ENCODE data around the gene MYO7B.

The MYO7B gene

GRCh38 chr2:127641133-127641532 lies 105.7 kb downstream of the MYO7B start:
- TF ChIP-seq EZH2 (IDR thresholded peaks at IDR 0.05) (no peak), FOXP2 (optimal IDR thresholded peaks at IDR 0.05; ENCODE audit: control extremely low read depth, extremely low read length, insufficient read depth) (no peak), POLR2AphosphoS5 (IDR thresholded peaks at IDR 0.05; ENCODE audit: borderline replicate concordance, low read depth, low read length) (no peak)
- Histone ChIP-seq H3K4me3 (no peak overlapping the region), H3K9me3 (ENCODE audit: low read depth, low read length) (no peaks in the 10 kb centered on the region), H3K27ac (no peak overlapping the region; the same call in 1 of the 2 replicates), H3K36me3 (ENCODE audit: insufficient read depth, low read length) (no peaks in the 10 kb centered on the region), H3K9ac (ENCODE audit: insufficient read length) (no peak overlapping the region)
- DNase-seq (ENCODE audit: low read depth, low spot score) = no peak

- H3K27ac ChIP-seq = peak overlapping the region; percentile 68
- no peak overlapping the region for H3K4me3 ChIP-seq
- TF ChIP-seq FOXP2 (optimal IDR thresholded peaks at IDR 0.05; ENCODE audit: control extremely low read depth, extremely low read length, insufficient read depth) (no peak), POLR2AphosphoS5 (IDR thresholded peaks at IDR 0.05; ENCODE audit: borderline replicate concordance, low read depth, low read length) (0 out of 2 replicates have a peak, but pooled peaks have one; percentile 15), EZH2 (IDR thresholded peaks at IDR 0.05) (no peak)
- H3K9me3 ChIP-seq (ENCODE audit: low read depth, low read length) = no peaks in the 10 kb centered on the region
- no peaks in the 10 kb centered on the region for H3K36me3 ChIP-seq (ENCODE audit: insufficient read depth, low read length)
- DNase-seq (ENCODE audit: low read depth, low spot score) = no peak
- no peak overlapping the region for H3K9ac ChIP-seq (ENCODE audit: insufficient read length)
Measured at GRCh38 chr2:127641846-127642507, 106.5 kb downstream of the MYO7B start.

GRCh38 chr2:127642706-127643438 lies 107.4 kb downstream of the MYO7B start:
- no peak overlapping the region for H3K4me3 ChIP-seq
- TF ChIP-seq FOXP2 (optimal IDR thresholded peaks at IDR 0.05; ENCODE audit: control extremely low read depth, extremely low read length, insufficient read depth) (no peak), EZH2 (IDR thresholded peaks at IDR 0.05) (no peak), POLR2AphosphoS5 (IDR thresholded peaks at IDR 0.05; ENCODE audit: borderline replicate concordance, low read depth, low read length) (no peak)
- DNase-seq (ENCODE audit: low read depth, low spot score) = no peak
- H3K36me3 ChIP-seq (ENCODE audit: insufficient read depth, low read length) = no peaks in the 10 kb centered on the region
- H3K27ac ChIP-seq = peak overlapping the region; percentile 89
- H3K9me3 ChIP-seq (ENCODE audit: low read depth, low read length) = no peaks in the 10 kb centered on the region
- peak overlapping the region; percentile 11 for H3K9ac ChIP-seq (ENCODE audit: insufficient read length)

GRCh38 chr2:127643439-127644065 lies 108.1 kb downstream of the MYO7B start:
- DNase-seq (ENCODE audit: low read depth, low spot score) = no peak
- H3K9me3 ChIP-seq (ENCODE audit: low read depth, low read length) = no peaks in the 10 kb centered on the region
- H3K9ac ChIP-seq (ENCODE audit: insufficient read length) = peak overlapping the region; percentile 11
- no peak overlapping the region for H3K4me3 ChIP-seq
- peak overlapping the region; percentile 89 for H3K27ac ChIP-seq
- TF ChIP-seq FOXP2 (optimal IDR thresholded peaks at IDR 0.05; ENCODE audit: control extremely low read depth, extremely low read length, insufficient read depth) = no peak
- TF ChIP-seq POLR2AphosphoS5 (IDR thresholded peaks at IDR 0.05; ENCODE audit: borderline replicate concordance, low read depth, low read length) = no peak
- no peak for TF ChIP-seq EZH2 (IDR thresholded peaks at IDR 0.05)
- no peaks in the 10 kb centered on the region for H3K36me3 ChIP-seq (ENCODE audit: insufficient read depth, low read length)

GRCh38 chr2:127644066-127645025 lies 108.9 kb downstream of the MYO7B start:
- H3K36me3 ChIP-seq (ENCODE audit: insufficient read depth, low read length) = no peaks in the 10 kb centered on the region
- H3K9me3 ChIP-seq (ENCODE audit: low read depth, low read length) = no peaks in the 10 kb centered on the region
- TF ChIP-seq POLR2AphosphoS5 (IDR thresholded peaks at IDR 0.05; ENCODE audit: borderline replicate concordance, low read depth, low read length) = no peak
- TF ChIP-seq EZH2 (IDR thresholded peaks at IDR 0.05) = no peak
- no peak for TF ChIP-seq FOXP2 (optimal IDR thresholded peaks at IDR 0.05; ENCODE audit: control extremely low read depth, extremely low read length, insufficient read depth)
- no peak overlapping the region for H3K4me3 ChIP-seq
- no peak overlapping the region for H3K9ac ChIP-seq (ENCODE audit: insufficient read length)
- peak overlapping the region; percentile 11; the same call in 1 of the 2 replicates for H3K27ac ChIP-seq
- no peak for DNase-seq (ENCODE audit: low read depth, low spot score)

GRCh38 chr2:127645026-127645394 lies 109.5 kb downstream of the MYO7B start:
- no peak overlapping the region for H3K4me3 ChIP-seq
- no peak overlapping the region for H3K9ac ChIP-seq (ENCODE audit: insufficient read length)
- peak overlapping the region; percentile 11 for H3K27ac ChIP-seq
- no peaks in the 10 kb centered on the region for H3K9me3 ChIP-seq (ENCODE audit: low read depth, low read length)
- no peaks in the 10 kb centered on the region for H3K36me3 ChIP-seq (ENCODE audit: insufficient read depth, low read length)
- no peak for DNase-seq (ENCODE audit: low read depth, low spot score)
- TF ChIP-seq FOXP2 (optimal IDR thresholded peaks at IDR 0.05; ENCODE audit: control extremely low read depth, extremely low read length, insufficient read depth) = no peak
- TF ChIP-seq POLR2AphosphoS5 (IDR thresholded peaks at IDR 0.05; ENCODE audit: borderline replicate concordance, low read depth, low read length) = no peak
- TF ChIP-seq EZH2 (IDR thresholded peaks at IDR 0.05) = no peak

GRCh38 chr2:127645395-127646291 lies 110.2 kb downstream of the MYO7B start, which contains the start of gene GPR17:
Gene GPR17 (plus strand): TSS chr2:127646153. CDS start chr2:127650736, 4,583 bp downstream.
- DNase-seq (ENCODE audit: low read depth, low spot score) = no peak
- TF ChIP-seq POLR2AphosphoS5 (IDR thresholded peaks at IDR 0.05; ENCODE audit: borderline replicate concordance, low read depth, low read length) = no peak
- TF ChIP-seq FOXP2 (optimal IDR thresholded peaks at IDR 0.05; ENCODE audit: control extremely low read depth, extremely low read length, insufficient read depth) = no peak
- TF ChIP-seq EZH2 (IDR thresholded peaks at IDR 0.05) = no peak
- Histone ChIP-seq H3K36me3 (ENCODE audit: insufficient read depth, low read length) (no peaks in the 10 kb centered on the region), H3K9ac (ENCODE audit: insufficient read length) (peak within 1 kb of the TSS; percentile 0), H3K9me3 (ENCODE audit: low read depth, low read length) (no peaks in the 10 kb centered on the region), H3K27ac (peak within 1 kb of the TSS; percentile 95), H3K4me3 (no peak within 1 kb of the TSS)

All from SK-N-MC (cell line).